Measurements from ENCODE around the gene MN1.

MN1 gene

GRCh38 chr22:27711756-27712155 is 89.8 kb downstream of the MN1 start:
- DNase-seq (ENCODE audit: low spot score): no peak

DNA sequence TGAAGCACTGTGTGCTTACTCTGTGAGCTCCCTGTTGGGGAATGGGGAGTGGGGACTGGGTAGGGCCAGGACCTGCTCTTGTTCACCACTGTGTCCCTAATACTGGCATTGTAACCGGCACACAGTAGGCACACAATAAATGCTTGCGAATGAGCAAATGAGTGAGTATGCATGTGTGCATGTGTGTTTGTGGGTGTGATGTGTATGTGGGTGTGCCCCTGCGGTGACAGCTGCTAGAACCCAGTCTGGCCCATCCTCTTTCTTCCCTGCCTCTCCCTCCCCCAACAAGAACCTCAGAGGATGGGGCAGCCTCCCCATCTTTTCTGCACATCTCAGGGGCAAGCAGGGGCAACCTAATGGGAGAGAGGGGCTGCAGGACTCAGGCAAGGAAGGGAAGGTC is 90.5 kb downstream of the MN1 start:
- no peak for DNase-seq (ENCODE audit: low spot score)

- no peak for DNase-seq (ENCODE audit: low spot score)
Measured at GRCh38 chr22:27709919-27710675, 91.5 kb downstream of the MN1 start.

DNA sequence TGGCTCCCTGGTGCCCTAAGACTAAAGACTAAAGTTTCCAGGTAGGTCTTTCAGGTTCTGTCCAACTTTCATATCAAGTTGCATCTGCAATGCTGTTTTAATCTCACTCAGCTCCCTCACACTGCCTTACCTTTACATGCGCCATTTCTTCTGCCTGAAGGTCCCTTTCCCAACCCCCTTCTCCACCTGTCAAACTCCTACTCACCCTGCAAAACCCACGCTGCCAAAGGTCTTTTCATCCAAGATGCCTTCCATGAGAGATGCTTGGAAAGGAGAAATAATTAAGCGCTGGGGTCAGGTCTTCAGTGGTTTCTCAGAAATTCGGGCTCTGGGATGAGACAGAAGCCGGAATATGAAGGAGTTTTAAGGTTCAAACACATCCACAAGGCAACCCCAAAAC is 95.1 kb downstream of the MN1 start:
- DNase-seq (ENCODE audit: low spot score): no peak

DNA sequence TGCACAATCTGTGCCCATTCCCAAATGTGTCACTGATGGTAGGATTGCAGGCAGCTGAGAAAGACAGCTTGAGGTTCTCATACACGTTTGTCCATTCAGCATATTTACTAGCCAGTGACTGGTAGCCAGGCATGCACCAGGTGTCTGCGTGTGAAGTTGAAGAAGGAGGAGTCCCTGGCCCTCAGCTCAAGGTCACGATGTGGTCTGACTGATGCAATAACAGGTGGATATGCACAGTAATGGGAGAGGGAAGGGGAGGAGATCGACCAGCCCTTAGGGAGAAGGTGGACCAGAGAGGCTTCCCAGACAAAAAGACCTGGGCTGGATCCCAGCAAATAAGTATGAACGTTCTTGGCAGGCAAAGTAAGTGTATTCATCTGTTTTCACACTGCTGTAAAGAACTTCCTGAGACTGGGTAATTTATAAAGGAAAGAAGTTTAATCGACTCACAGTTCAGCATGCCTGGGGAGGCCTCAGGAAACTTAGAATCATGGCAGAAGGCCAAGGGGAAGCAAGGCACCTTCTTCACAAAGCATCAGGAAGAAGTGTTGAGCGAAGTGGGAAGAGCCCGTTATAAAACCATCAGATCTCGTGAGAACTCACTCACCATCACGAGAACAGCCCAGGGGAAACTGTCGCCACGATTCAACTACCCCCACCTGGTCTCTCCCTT is 96.0 kb downstream of the MN1 start:
- no peak for DNase-seq (ENCODE audit: low spot score)

DNA sequence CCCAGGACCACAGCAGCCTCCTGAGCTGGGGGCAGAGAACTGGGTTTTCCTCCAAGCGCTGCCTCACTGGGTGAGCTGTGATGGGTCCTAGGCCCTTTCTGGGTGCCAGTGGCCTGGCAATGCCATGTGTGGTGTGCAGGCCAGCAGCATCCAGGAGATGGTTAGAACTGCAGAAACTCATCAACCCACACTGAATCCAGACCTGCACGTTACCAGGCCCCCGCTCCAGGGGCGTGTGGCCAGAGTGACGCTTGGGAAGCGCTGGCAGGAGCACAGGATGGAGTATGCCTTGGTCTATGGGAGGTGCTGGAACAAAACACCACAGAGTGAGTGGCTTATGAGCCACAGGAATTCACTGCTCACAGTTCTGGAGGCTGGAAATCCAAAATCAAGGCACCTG is 97.0 kb downstream of the MN1 start:
- no peak for DNase-seq (ENCODE audit: low spot score)

DNA sequence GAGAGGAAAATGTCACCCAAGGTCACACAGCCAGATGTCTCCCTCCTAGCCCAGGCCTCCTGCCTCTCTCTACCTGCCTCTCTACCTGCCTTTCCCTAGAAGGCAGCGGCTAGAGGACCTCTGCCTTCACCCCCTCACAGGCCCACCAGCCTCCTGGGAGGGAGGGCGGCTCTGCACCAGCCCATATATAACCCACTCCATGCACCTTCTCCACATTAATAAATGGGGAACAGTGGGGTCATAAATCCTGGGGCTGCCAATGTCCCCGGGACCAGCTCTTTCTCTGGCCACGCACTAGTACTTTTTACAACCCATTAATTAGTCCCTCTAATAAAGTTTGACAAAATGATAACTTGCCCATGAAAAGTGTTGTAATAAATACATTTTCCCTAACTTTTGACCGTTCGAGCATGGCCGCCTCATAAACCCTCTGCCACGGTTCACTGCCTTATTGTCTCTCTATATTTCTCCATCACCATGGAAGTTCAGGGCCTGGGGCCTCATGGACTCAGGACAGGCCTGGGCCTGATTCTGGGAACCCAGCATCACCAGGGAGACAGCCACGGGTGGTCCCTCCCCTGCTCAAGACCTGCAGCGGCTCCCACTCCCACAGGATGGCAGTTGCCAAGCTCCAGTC is 102.1 kb downstream of the MN1 start:
- no peak for DNase-seq (ENCODE audit: low spot score)

GRCh38 chr22:27698813-27699212 is 102.7 kb downstream of the MN1 start:
- DNase-seq (ENCODE audit: low spot score): no peak

Data from CD4-positive, alpha-beta T cell treated with Interleukin-2 at 100 ng/mL for 4 hours (primary cell).